Vagina (tissue), 2 donors: ENCODE measurements around the gene PPP4R4.

Experiments
- CTCF ChIP-seq, 3 experiments: fragments of 450-650 bp in 2 of 3; fragments of 200-600 bp in 1 of 3; sonication (generic) in 1 of 3; IDR thresholded peaks; one replicate each; pipeline ENCODE4 v1.5.1; 2017 to 2019; ENCODE audit warnings: antibody characterized with exemption in 3 of 3, mild to moderate bottlenecking in 2 of 3, moderate library complexity in 2 of 3
- POLR2A ChIP-seq, 2 donors: fragments of 450-650 bp; IDR thresholded peaks; one replicate each; pipeline ENCODE4 v1.6.1; 2017; ENCODE audit warnings: antibody characterized with exemption in 2 of 2, mild to moderate bottlenecking in 2 of 2, moderate library complexity in 2 of 2

GRCh38 chr14:94142247-94142646, 31.9 kb upstream of the PPP4R4 start:
- TF ChIP-seq POLR2A (IDR thresholded peaks at IDR 0.05) (no peak), CTCF (IDR thresholded peaks at IDR 0.05) (no peak)
